GM12873 (cell line): ENCODE measurements around the gene KCTD21.

Experiments used
- CTCF ChIP-seq: IDR thresholded peaks from 2 replicates; pipeline ENCODE4 v1.5.1; 2012; ENCODE audit warnings: low read depth, mild to moderate bottlenecking, moderate library complexity, low read length, control low read depth; ENCODE audit not compliant: insufficient read depth; ENCODE audit errors: missing control alignments

Gene KCTD21

GRCh38 chr11:78189174-78189724, 823 bp upstream of the KCTD21 start:
- no peak for TF ChIP-seq CTCF

- TF ChIP-seq CTCF: no peak
Observed at GRCh38 chr11:78187366-78188285, 800 bp downstream of the KCTD21 start.

- TF ChIP-seq CTCF: no peak
Observed at GRCh38 chr11:78181185-78181584, 7.2 kb downstream of the KCTD21 start.

- TF ChIP-seq CTCF: no peak
Observed at GRCh38 chr11:78180751-78181150, 7.7 kb downstream of the KCTD21 start.

- no peak for TF ChIP-seq CTCF
Observed at GRCh38 chr11:78179459-78180071, 8.9 kb downstream of the KCTD21 start.

GRCh38 chr11:78177216-78177615, 11.2 kb downstream of the KCTD21 start:
- TF ChIP-seq CTCF: no peak

GRCh38 chr11:78176605-78177141, 11.8 kb downstream of the KCTD21 start:
- TF ChIP-seq CTCF: no peak
